NCI-H2029 (cell line): ENCODE results near the gene IER5.

ENCODE experiments used
- DNase-seq: peaks from one replicate; lab custom pipeline; 2025; lab: John Stamatoyannopoulos, UW

Gene IER5

GRCh38 chr1:181077576-181078242, 10.8 kb upstream of the IER5 start:
- no peak for DNase-seq

DNA sequence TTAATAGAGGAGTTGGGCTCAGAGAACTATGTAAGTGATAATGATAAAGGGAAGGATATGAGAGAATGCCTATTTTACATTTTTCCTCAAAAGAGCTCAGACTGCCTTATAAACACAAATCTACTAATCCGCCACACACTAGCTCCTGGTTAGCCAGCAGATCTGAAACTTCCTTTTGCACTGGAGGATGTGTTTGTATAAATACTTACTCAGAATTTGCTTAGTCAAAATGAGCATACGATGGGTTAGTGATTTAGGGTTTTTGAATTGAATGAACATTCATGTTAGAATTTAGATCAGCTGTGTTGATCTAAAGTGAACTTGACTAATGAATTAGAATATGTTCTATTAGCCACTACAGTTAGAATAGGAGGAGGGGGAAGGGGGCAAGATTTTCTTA, 9.1 kb upstream of the IER5 start:
- no peak for DNase-seq

DNA sequence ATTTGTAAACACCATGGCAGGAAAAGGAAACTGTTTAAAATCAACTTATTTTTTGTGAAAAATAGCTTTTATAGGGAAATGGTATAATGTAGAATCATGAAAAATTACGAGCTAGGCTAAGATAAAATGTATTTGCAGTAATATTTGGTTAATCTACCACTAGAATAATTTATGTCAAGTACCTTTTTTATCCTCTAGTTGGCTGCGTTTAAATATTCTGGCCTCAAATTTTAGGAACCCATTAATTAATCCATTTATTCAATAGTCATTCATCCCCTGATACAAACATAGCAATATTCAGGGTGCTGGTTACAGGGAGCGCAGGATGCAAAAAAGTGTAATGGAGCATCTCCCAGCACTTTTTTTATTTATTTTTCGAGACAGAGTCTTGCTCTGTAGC, 8.6 kb upstream of the IER5 start:
- no peak for DNase-seq

DNA sequence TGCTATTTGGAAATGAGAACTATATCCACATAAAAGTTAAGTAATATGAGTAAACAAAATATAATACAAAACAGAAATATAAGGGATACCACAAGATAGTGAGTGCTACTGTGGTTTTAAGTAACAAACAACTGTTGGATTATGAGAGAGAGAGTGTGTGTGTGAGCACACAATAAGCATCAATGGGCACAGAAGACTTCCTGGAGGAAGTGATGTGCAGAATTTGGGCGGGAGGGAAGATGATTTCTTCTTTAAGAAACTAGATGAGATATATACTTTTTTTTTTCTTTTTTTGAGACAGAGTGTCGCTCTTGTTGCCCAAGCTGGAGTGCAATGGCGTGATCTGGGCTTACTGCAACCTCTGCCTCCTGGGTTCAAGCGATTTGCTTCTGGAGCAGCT, 7.9 kb upstream of the IER5 start:
- no peak for DNase-seq

- DNase-seq: peak; percentile 24
These were observed 7.1 kb upstream of the IER5 start for GRCh38 chr1:181081395-181081794.

- peak; percentile 39 for DNase-seq
These were observed 4.5 kb upstream of the IER5 start for GRCh38 chr1:181083842-181084605.

GRCh38 chr1:181084606-181084969, 3.9 kb upstream of the IER5 start:
- DNase-seq: no peak

GRCh38 chr1:181086091-181086490, 2.4 kb upstream of the IER5 start:
- DNase-seq: no peak

- DNase-seq: no peak
These were observed 1.6 kb upstream of the IER5 start for GRCh38 chr1:181086926-181087325.

DNA sequence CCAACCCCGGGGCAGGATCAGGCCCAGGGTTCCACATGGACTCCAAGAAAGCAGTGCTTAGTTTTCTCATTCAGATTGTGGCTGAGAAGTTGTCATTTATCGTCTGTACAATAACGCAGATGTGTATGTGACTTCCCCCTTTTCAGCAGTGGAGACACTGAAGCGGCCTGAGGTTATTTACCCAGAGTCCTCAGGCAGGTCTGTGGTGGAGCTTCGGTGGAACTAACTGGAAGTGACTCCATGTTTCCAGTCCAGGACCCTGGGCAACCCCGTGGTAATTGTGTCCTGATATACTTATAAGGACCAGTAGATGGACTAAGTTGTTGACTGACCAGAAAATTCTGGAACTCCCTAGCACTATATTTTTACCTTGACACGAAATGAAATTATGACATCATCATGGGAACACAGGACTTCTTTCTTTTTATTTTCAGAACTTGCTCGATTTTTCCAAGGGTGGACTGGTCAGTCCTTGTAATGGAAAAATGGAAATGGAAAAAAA, 1.0 kb upstream of the IER5 start:
- DNase-seq: no peak

- no peak for DNase-seq
These were observed 646 bp downstream of the IER5 start for GRCh38 chr1:181089017-181089675.

- no peak for DNase-seq
These were observed 1.4 kb downstream of the IER5 start for GRCh38 chr1:181089676-181090544.

DNA sequence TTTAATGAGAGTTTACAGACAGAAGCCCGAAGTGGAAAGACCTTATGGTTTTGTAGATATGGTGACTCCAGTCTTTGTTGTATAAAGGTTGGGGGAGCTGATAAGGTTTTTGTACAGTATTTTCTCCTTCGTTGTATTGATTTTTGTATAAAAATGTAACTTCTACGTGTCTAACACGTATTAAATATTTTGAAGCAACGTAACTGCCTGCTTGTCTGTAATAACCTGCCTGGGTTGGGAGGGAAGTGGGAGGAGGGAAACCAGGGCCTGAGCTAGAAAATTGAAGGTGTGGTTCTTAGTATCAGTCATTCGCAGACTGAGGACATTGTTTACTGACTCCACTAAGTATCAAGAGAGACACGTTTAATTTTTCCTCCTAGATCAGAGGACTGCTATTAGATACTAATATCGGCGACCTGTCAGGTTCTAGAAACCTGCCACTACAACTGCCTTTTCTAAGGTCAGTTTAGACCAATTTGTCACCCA, 2.2 kb downstream of the IER5 start:
- no peak for DNase-seq

DNA sequence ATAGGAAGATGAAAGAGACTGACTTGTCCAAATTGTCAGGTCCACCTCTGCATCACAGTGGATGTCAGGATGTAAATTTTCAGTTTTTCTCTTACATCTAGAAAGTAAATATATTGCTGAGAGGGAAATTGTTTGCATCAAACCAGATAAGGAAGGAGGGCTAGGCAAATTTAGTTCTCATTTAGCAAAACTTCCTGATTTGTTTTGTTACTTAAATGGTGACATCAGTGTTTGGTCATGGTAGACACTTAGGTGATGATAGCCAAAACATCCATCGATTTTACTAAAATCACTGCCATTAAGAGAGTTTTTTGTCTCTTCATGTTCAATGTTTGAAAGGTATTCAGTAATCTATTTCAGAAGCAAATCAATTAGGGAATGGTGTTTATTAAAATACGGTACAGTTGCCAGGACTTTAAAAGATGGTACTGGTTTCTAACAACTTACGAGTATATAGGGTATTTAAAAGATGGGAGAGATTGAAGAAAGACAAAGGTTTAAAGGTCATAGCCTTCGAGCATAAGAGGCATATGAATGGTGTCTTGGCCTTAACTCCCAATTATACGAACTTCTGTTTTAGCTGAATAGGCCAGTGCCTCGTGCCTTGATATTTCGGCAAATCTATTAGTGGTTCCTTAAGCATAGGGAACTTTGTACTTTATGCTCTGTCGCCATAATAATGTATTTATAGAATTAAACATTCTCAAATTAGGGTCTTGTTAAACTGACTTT, 3.0 kb downstream of the IER5 start:
- DNase-seq: no peak

- DNase-seq: no peak
These were observed 3.6 kb downstream of the IER5 start for GRCh38 chr1:181092056-181092455.

GRCh38 chr1:181092883-181093458, 4.5 kb downstream of the IER5 start:
- DNase-seq: no peak

- DNase-seq: no peak
These were observed 6.1 kb downstream of the IER5 start for GRCh38 chr1:181094416-181095212.

DNA sequence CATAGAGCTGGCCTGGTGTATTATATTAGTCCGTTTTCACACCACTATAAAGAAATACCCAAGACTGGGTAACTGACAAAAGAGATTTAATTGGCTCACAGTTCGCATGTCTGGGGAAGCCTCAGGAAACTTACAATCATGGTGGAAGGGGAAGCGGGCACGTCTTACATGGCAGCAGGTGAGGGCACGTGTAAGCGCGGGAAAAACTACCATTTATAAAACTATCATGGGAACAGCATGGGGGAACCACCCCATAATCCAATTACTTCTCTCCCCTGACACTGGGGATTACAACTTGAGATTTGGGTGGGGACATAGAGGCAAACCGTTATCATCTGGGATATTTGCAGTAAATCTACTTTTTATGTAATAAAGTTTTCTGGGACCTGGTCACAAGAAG, 6.8 kb downstream of the IER5 start:
- DNase-seq: no peak

GRCh38 chr1:181095763-181096184, 7.3 kb downstream of the IER5 start:
- no peak for DNase-seq

DNA sequence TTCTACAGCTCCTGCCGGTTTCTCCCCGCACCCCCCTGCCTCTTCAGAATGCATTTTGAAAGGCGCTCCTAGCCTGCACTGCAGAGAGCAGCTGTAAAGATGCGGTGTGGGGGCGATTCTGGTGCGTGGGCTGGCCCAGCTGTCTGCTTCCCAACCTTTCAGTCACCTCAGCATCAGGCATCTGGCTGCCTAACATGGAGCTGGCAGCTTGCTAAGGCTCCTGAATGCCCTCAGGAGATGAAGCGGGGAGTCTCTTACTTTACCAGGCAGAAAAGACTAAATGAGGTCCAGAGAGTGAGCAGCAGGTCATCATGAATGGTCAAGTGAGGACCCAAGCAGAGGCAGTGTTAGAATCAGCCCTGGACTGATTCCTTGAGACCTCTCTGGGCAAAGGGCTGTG, 8.7 kb downstream of the IER5 start:
- no peak for DNase-seq
